GM21723 (cell line): ENCODE data around the gene EMILIN1.

Experiments
- ATAC-seq: cut with Tn5 transposase; IDR thresholded peaks from one replicate; pipeline ENCODE4 v1.9.1; 2021; ENCODE audit warnings: mild to moderate bottlenecking, moderate library complexity; ENCODE audit not compliant: unreplicated experiment

The EMILIN1 gene

GRCh38 chr2:27079233-27080139 is 1.1 kb downstream of the EMILIN1 start:
- ATAC-seq = no peak

GRCh38 chr2:27080140-27080469 is 1.7 kb downstream of the EMILIN1 start:
- no peak for ATAC-seq

GRCh38 chr2:27080603-27080936 is 2.2 kb downstream of the EMILIN1 start:
- ATAC-seq = no peak

GRCh38 chr2:27081984-27082772 is 3.8 kb downstream of the EMILIN1 start:
- no peak for ATAC-seq

GRCh38 chr2:27082773-27083409 is 4.5 kb downstream of the EMILIN1 start:
- ATAC-seq = no peak

- no peak for ATAC-seq
Measured at GRCh38 chr2:27083410-27084296, 5.2 kb downstream of the EMILIN1 start.

GRCh38 chr2:27084297-27085061 is 6.1 kb downstream of the EMILIN1 start:
- ATAC-seq = no peak

GRCh38 chr2:27085062-27085672 is 6.8 kb downstream of the EMILIN1 start:
- ATAC-seq = no peak

GRCh38 chr2:27085673-27086089 is 7.3 kb downstream of the EMILIN1 start:
- ATAC-seq = peak; percentile 0

GRCh38 chr2:27086090-27086723 is 7.8 kb downstream of the EMILIN1 start:
- ATAC-seq = peak; percentile 76

- ATAC-seq = peak; percentile 24
Measured at GRCh38 chr2:27086724-27087593, 8.5 kb downstream of the EMILIN1 start, which contains the start of gene KHK. TSS of gene KHK (plus strand) at chr2:27086772. CDS start at chr2:27087260, 488 bp downstream.

GRCh38 chr2:27087823-27088410 is 9.5 kb downstream of the EMILIN1 start:
- ATAC-seq = no peak

GRCh38 chr2:27088634-27089033 is 10.2 kb downstream of the EMILIN1 start:
- no peak for ATAC-seq

GRCh38 chr2:27089111-27089954 is 10.9 kb downstream of the EMILIN1 start:
- no peak for ATAC-seq

- no peak for ATAC-seq
Measured at GRCh38 chr2:27091746-27092695, 13.6 kb downstream of the EMILIN1 start.
